Esophagus (tissue), 2 donors: ENCODE measurements around the gene TEKTIP1. TPM values are rescaled to one million over a fixed set of nuclear protein-coding genes. Genes with fewer than 3 reads are reported as not detected.
"Not testable (repeated sequence)": the region's sequence is repeated elsewhere in the genome, so short reads cannot be mapped to it uniquely, and the experiment has no call there.

Source experiments
- H3K27ac ChIP-seq, 2 donors: one replicate each; pipeline ENCODE4 v1.5.1; 2013; ENCODE audit warnings: low read depth in 2 of 2, mild to moderate bottlenecking in 2 of 2, inconsistent platforms in 1 of 2, low read length in 1 of 2, moderate library complexity in 1 of 2
- H3K27me3 ChIP-seq, 2 donors: one replicate each; pipeline ENCODE4 v1.6.1; 2013; ENCODE audit warnings: low read length in 2 of 2, control low read depth in 1 of 2, mild to moderate bottlenecking in 1 of 2; ENCODE audit not compliant: insufficient read depth in 2 of 2, control insufficient read depth in 1 of 2
- H3K36me3 ChIP-seq, 2 donors: one replicate each; pipeline ENCODE4 v1.6.1; 2013; ENCODE audit warnings: low read length in 1 of 2; ENCODE audit not compliant: control insufficient read depth in 2 of 2, insufficient read depth in 2 of 2
- H3K4me1 ChIP-seq, 2 donors: one replicate each; pipeline ENCODE4 v1.6.1; 2013; ENCODE audit warnings: low read length in 1 of 2; ENCODE audit not compliant: control insufficient read depth in 2 of 2, insufficient read depth in 2 of 2
- H3K4me3 ChIP-seq, 2 donors: one replicate each; pipeline ENCODE4 v1.5.1; 2013; ENCODE audit warnings: low read length in 2 of 2, mild to moderate bottlenecking in 2 of 2, low read depth in 1 of 2, moderate library complexity in 1 of 2
- H3K9me3 ChIP-seq, 2 donors: one replicate each; pipeline ENCODE4 v1.6.1; 2013; ENCODE audit warnings: mild to moderate bottlenecking in 2 of 2, low read depth in 1 of 2, low read length in 1 of 2, moderate library complexity in 1 of 2; ENCODE audit not compliant: control insufficient read depth in 2 of 2, insufficient read depth in 1 of 2
- WGBS, 2 donors: extraction: QIAGEN DNeasy Blood & Tissue Kit; methylation state at CpG; one replicate each; pipeline ENCODE4 v1.1.7; 2013; 5-methylcytosine and 5-hydroxymethylcytosine counted together
- polyA plus RNA-seq, 2 donors: library from polyadenylated mRNA; stranded (reverse); fragments of 200-250 nt; gene quantifications; one replicate each; pipeline ENCODE4 v1.2.3, GENCODE V29; 2013
- donor health status: healthy with polysubstance abuse.
- donor health status: Bipolar disorder and iron deficiency.

Gene TEKTIP1
- polyA plus RNA-seq, 2 donors, result 0.08 to 0.41 TPM

- WGBS, 2 donors, result 99% methylated on average over 7 of the region's 7 CpGs
- not testable (repeated sequence) for H3K4me3 ChIP-seq, H3K9me3 ChIP-seq, H3K27me3 ChIP-seq, H3K4me1 ChIP-seq, H3K27ac ChIP-seq
- H3K36me3 ChIP-seq, result peaks cover 32 to 79% of the 10 kb centered on the region in 2 donors
Measured at GRCh38 chr19:3529299-3529698, 9.7 kb upstream of the TEKTIP1 start.

GRCh38 chr19:3530389-3530788, 8.6 kb upstream of the TEKTIP1 start:
- peaks cover 43 to 82% of the 10 kb centered on the region in 2 donors for H3K36me3 ChIP-seq
- H3K9me3 ChIP-seq, result no peaks in the 10 kb centered on the region
- no peak overlapping the region for H3K4me3 ChIP-seq
- no peaks in the 10 kb centered on the region for H3K4me1 ChIP-seq
- no peak overlapping the region for H3K27ac ChIP-seq
- no peaks in the 10 kb centered on the region for H3K27me3 ChIP-seq
- WGBS, 2 donors, result 98 to 99% methylated on average over 12 of the region's 12 CpGs

GRCh38 chr19:3531716-3532115, 7.3 kb upstream of the TEKTIP1 start:
- H3K4me3 ChIP-seq, result no peak overlapping the region
- WGBS, 2 donors, result 93% methylated on average over 28 to 29 of the region's 29 CpGs
- H3K27me3 ChIP-seq, result no peaks in the 10 kb centered on the region
- H3K9me3 ChIP-seq, result no peaks in the 10 kb centered on the region
- peaks cover 43 to 76% of the 10 kb centered on the region in 2 donors for H3K36me3 ChIP-seq
- H3K4me1 ChIP-seq, result peaks cover 0 to 2% of the 10 kb centered on the region in 2 donors
- H3K27ac ChIP-seq, result no peak overlapping the region

- peaks cover 43 to 71% of the 10 kb centered on the region in 2 donors for H3K36me3 ChIP-seq
- no peak overlapping the region for H3K27ac ChIP-seq
- H3K4me3 ChIP-seq, result no peak overlapping the region
- peaks cover 0 to 2% of the 10 kb centered on the region in 2 donors for H3K4me1 ChIP-seq
- H3K9me3 ChIP-seq, result no peaks in the 10 kb centered on the region
- no peaks in the 10 kb centered on the region for H3K27me3 ChIP-seq
- 90 to 93% methylated on average over 30 to 33 of the region's 33 CpGs for WGBS, 2 donors
Measured at GRCh38 chr19:3532154-3532786, 6.7 kb upstream of the TEKTIP1 start.

GRCh38 chr19:3533033-3533432, 5.9 kb upstream of the TEKTIP1 start:
- Histone ChIP-seq H3K27ac (no peak overlapping the region), H3K36me3 (peaks cover 36 to 68% of the 10 kb centered on the region in 2 donors), H3K27me3 (no peaks in the 10 kb centered on the region), H3K4me3 (no peak overlapping the region), H3K9me3 (no peaks in the 10 kb centered on the region), H3K4me1 (peaks cover 0 to 2% of the 10 kb centered on the region in 2 donors)
- WGBS, 2 donors, result 86 to 88% methylated on average over 17 of the region's 17 CpGs

GRCh38 chr19:3533563-3534216, 5.3 kb upstream of the TEKTIP1 start:
- 73 to 76% methylated on average over 12 of the region's 12 CpGs for WGBS, 2 donors
- Histone ChIP-seq H3K4me3 (no peak overlapping the region), H3K9me3 (no peaks in the 10 kb centered on the region), H3K36me3 (peaks cover 36 to 66% of the 10 kb centered on the region in 2 donors), H3K27ac (no peak overlapping the region), H3K27me3 (no peaks in the 10 kb centered on the region), H3K4me1 (peaks cover 0 to 2% of the 10 kb centered on the region in 2 donors)

GRCh38 chr19:3534375-3535234, 4.4 kb upstream of the TEKTIP1 start:
- whole genome bisulfite sequencing, 2 donors, result 91 to 92% methylated on average over 38 of the region's 38 CpGs

GRCh38 chr19:3535235-3535535, 3.8 kb upstream of the TEKTIP1 start:
- H3K36me3 ChIP-seq, result peaks cover 36 to 64% of the 10 kb centered on the region in 2 donors
- H3K4me1 ChIP-seq, result peaks cover 0 to 2% of the 10 kb centered on the region in 2 donors
- no peaks in the 10 kb centered on the region for H3K27me3 ChIP-seq
- H3K4me3 ChIP-seq, result no peak overlapping the region
- 91 to 96% methylated on average over 9 of the region's 9 CpGs for WGBS, 2 donors
- no peak overlapping the region for H3K27ac ChIP-seq
- no peaks in the 10 kb centered on the region for H3K9me3 ChIP-seq

More at GRCh38 chr19:3534375-3535234, 4.4 kb upstream of the TEKTIP1 start:
- Histone ChIP-seq H3K36me3 (peaks cover 36 to 66% of the 10 kb centered on the region in 2 donors), H3K27ac (no peak overlapping the region), H3K4me1 (peaks cover 0 to 2% of the 10 kb centered on the region in 2 donors), H3K27me3 (no peaks in the 10 kb centered on the region), H3K9me3 (no peaks in the 10 kb centered on the region), H3K4me3 (no peak overlapping the region)

GRCh38 chr19:3535563-3535965, 3.4 kb upstream of the TEKTIP1 start:
- Histone ChIP-seq H3K4me1 (peaks cover 0 to 2% of the 10 kb centered on the region in 2 donors), H3K27me3 (no peaks in the 10 kb centered on the region), H3K9me3 (no peaks in the 10 kb centered on the region), H3K4me3 (no peak overlapping the region), H3K27ac (no peak overlapping the region), H3K36me3 (peaks cover 36 to 61% of the 10 kb centered on the region in 2 donors)
- WGBS, 2 donors, result 91 to 92% methylated on average over 14 of the region's 14 CpGs
